NT2/D1 (cell line): ENCODE results near the gene APRT.

ENCODE experiments used
- DNase-seq: peaks from one replicate; pipeline ENCODE4 v3.0.0-alpha.2; 2011; ENCODE audit warnings: low read depth, low spot score
- H3K27me3 ChIP-seq: 2 replicates; pipeline ENCODE4 v1.6.0; 2011; ENCODE audit warnings: mild to moderate bottlenecking; ENCODE audit not compliant: insufficient read length, insufficient read depth
- H3K36me3 ChIP-seq: 2 replicates; pipeline ENCODE4 v1.6.1; 2011; ENCODE audit warnings: mild to moderate bottlenecking, low read length, mixed read lengths; ENCODE audit not compliant: insufficient read depth, insufficient read length
- H3K4me1 ChIP-seq: 2 replicates; pipeline ENCODE4 v1.5.1; 2011; ENCODE audit not compliant: insufficient read depth, insufficient read length
- H3K4me3 ChIP-seq: 2 replicates; pipeline ENCODE4 v1.5.1; 2011; ENCODE audit warnings: low read depth; ENCODE audit not compliant: insufficient read length
- H3K9ac ChIP-seq: 2 replicates; pipeline ENCODE4 v1.6.0; 2011; ENCODE audit warnings: low read depth; ENCODE audit not compliant: insufficient read length
- H3K9me3 ChIP-seq: 2 replicates; pipeline ENCODE4 v1.5.1; 2011; ENCODE audit warnings: mild to moderate bottlenecking, low read length; ENCODE audit not compliant: insufficient read depth
- SUZ12 ChIP-seq: IDR thresholded peaks from 2 replicates; pipeline ENCODE4 v1.6.1; 2011; ENCODE audit not compliant: insufficient read length, insufficient read depth; ENCODE audit errors: extremely low read depth
- YY1 ChIP-seq: IDR thresholded peaks from 2 replicates; pipeline ENCODE4 v1.6.1; 2011; ENCODE audit not compliant: insufficient read length, insufficient read depth
- ZNF274 ChIP-seq: IDR thresholded peaks from 2 replicates; pipeline ENCODE4 v1.6.1; 2011; ENCODE audit warnings: mild to moderate bottlenecking, low read depth, low read length

Gene APRT

DNA sequence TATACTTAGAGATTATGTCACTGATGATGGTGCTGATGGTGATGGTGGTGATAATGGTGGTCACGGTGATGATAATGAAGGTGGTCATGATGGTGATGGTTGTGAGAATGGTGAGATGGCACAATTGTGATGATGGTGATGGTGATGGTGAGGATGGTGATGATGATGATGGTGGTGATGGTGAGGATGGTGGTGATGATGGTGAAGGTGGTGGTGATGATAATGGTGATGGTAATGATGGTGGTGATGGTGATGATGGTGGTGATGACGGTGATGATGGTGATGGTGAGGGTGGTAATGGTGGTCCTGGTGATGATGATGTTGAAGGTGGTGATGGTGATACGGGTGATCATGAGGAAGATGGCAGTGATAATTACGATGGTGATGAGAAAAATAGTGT, 13.7 kb downstream of the APRT start:
- Histone ChIP-seq H3K9ac (no peak overlapping the region), H3K27me3 (no peaks in the 10 kb centered on the region), H3K9me3 (no peaks in the 10 kb centered on the region), H3K36me3 (no peaks in the 10 kb centered on the region), H3K4me3 (no peak overlapping the region), H3K4me1 (peaks cover 7% of the 10 kb centered on the region)
- TF ChIP-seq SUZ12 (no peak), ZNF274 (no peak), YY1 (no peak)
- no peak for DNase-seq

DNA sequence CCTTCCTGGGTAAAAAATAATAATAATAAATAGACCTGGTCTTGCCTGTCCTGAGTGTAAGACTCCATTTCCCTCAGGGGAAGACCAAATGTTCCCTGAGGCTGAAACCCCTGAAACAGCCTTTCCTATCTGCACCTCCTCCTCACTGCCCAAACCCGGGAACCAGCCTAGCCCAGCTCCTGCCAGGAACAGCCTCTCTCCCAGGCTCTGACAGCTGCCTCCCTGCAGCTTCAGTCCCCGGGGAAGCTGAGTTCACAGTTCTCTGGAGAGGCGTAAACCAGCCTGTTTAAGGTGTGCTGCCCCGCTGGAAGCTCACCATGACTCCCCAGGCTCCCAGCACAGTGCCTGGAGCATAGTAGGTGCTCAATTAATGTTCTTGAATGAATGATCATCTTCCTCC, 15.4 kb downstream of the APRT start:
- Histone ChIP-seq H3K4me1 (peaks cover 23% of the 10 kb centered on the region), H3K27me3 (no peaks in the 10 kb centered on the region)
- TF ChIP-seq SUZ12 (no peak), ZNF274 (no peak), YY1 (no peak)

DNA sequence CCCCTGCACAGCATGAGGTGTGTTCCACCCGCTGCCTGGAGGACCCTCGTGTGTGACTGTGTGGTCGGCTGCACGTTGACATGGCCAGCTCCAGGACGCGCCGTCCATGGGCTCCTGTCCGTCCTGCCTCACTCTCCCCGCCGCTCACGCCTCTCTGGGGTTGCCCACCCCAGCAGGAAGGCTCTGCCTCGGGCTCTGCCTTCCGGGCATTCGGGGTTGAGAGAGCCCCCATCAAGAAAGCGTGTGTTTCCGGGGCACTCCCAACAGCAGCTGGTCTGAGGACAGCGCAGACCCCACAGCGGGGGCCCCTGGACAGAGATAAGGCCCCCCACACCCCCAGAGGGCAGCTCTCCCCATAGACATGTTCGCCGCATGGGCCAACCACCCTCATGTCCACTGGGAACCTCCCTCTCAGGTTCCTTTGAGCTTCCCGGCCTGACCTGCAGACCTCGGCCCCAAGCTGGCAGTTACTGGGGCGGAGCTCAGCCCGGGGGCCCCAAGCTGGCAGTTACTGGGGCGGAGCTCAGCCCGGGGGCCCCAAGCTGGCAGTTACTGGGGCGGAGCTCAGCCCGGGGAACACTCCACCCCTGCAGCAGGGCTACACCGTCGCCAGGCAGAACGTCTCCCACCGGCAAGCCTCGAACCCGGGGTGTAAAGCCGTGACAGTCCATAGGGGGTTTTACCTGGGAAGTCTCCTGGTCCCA, 18.3 kb downstream of the APRT start:
- H3K27me3 ChIP-seq = no peaks in the 10 kb centered on the region
- peaks cover 26% of the 10 kb centered on the region for H3K4me1 ChIP-seq
- TF ChIP-seq YY1 (no peak), ZNF274 (no peak), SUZ12 (no peak)
- no peak for DNase-seq
- no peak overlapping the region for H3K4me3 ChIP-seq
- peak overlapping the region; percentile 17 for H3K9ac ChIP-seq
- no peaks in the 10 kb centered on the region for H3K9me3 ChIP-seq
- H3K36me3 ChIP-seq = no peaks in the 10 kb centered on the region

More for the DNA sequence above, 15.4 kb downstream of the APRT start:
- Histone ChIP-seq H3K4me3 (no peak overlapping the region), H3K36me3 (no peaks in the 10 kb centered on the region), H3K9ac (no peak overlapping the region), H3K9me3 (no peaks in the 10 kb centered on the region)
- DNase-seq = no peak

DNA sequence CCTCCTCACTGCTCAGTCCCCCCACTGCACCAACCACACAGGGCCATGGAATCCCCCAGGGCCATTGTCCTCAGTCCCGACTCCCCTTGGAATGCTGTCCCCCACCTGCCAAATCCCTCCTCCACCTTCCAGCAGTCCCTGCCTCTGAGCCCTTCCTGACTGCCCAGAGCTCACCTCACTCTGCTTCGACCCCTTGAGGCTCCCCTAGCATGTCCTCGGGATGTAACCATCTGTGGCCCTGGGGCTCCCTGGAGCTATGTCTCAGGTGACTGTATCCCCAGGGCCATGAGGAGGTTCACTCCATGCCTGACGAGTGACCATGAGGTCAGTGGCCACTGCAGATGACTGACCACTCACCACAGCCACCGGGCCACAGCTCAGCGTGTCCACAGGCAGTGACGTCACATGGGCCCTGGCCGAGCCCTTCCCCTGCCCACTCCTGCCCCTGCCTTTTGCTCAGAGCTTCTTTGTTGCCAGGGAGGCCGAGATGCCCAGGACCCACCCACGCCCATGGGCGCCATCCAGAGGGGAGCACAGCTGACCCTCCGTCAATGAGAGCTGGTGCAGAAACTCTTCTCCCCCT, 19.0 kb downstream of the APRT start:
- no peak for TF ChIP-seq YY1
- no peak for TF ChIP-seq ZNF274
- TF ChIP-seq SUZ12 = no peak
- peaks cover 26% of the 10 kb centered on the region for H3K4me1 ChIP-seq
- H3K9ac ChIP-seq = peak overlapping the region; percentile 29
- no peak for DNase-seq
- no peaks in the 10 kb centered on the region for H3K36me3 ChIP-seq
- no peaks in the 10 kb centered on the region for H3K27me3 ChIP-seq
- H3K9me3 ChIP-seq = no peaks in the 10 kb centered on the region
- H3K4me3 ChIP-seq = no peak overlapping the region

DNA sequence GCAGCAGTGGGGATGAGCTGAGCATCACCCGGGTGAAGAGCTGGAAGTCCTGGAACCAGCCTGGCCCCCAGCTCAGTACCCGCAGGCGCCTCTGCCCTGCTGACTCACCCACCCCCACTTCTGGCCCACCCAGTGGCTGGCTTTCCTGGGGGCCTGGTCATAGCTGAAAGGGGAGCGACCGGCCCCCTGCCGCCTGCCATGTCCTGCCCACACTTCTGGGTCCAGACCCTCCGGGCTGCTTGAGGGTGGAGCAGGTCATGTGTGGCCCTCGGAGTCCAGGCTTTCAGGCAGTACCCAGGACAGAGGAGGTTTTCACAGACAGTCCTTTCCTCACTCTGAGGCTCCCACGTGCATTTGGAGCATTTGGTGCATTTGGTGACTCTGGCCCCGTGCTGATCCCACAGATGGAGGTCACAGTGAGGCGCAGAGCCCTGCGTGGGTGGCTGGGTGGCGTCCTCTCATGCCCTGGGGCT, 19.6 kb downstream of the APRT start:
- Histone ChIP-seq H3K9me3 (no peaks in the 10 kb centered on the region), H3K9ac (peak overlapping the region; percentile 29), H3K4me3 (no peak overlapping the region), H3K27me3 (no peaks in the 10 kb centered on the region), H3K4me1 (peaks cover 26% of the 10 kb centered on the region), H3K36me3 (no peaks in the 10 kb centered on the region)
- TF ChIP-seq ZNF274 (no peak), SUZ12 (no peak), YY1 (no peak)
- DNase-seq = no peak

DNA sequence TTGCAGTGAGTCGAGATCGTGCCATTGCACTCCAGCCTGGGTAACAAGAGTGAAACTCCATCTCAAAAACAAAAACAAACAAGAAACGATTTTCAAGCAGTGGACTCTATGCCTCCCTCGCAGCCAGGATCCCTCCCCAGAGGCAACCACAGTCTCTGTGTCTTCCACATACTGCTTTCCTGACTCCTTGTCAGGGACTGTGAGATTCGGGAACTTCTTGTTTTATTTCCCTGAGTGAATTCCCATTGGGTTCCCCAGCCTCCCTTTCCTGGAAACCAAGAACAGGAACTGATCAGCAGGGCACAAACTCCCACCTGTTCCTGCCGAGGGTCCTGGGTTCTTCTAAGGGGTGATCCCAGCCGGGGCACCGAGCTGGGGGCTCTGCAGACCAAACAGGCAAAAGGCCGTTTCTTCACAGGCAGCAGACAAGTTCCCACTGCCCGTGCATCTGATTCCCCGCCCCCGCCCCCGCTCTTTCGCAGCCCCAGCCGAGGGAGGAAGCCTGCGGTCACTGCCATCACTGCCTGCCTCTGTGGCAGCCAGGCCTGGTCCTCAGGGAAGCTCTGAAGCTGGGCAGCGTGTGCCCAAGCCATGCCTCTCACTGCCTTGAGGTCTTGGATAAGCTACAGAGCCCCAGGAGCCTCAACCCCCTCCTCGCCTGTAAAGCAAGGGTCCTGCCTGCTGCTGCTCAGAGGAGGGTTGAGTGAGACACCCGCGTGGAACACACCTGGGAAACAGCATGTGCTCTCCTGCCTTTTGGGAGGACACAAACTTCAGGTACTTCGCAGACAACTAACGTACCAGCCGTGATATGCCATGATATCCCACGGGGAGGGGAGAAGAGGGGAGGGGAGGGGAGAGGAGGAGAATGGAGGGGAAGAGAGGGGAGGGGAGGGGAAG, 21.2 kb downstream of the APRT start:
- no peak for DNase-seq
- Histone ChIP-seq H3K4me3 (no peak overlapping the region), H3K4me1 (peaks cover 27% of the 10 kb centered on the region), H3K9ac (peak overlapping the region; percentile 62), H3K27me3 (peaks cover 3% of the 10 kb centered on the region), H3K36me3 (no peaks in the 10 kb centered on the region), H3K9me3 (no peaks in the 10 kb centered on the region)
- TF ChIP-seq SUZ12 = no peak
- TF ChIP-seq ZNF274 = no peak
- no peak for TF ChIP-seq YY1
